Esophagus muscularis mucosa (tissue), 4 donors: ENCODE data around the gene PDS5B.

Source experiments
- CTCF ChIP-seq, 3 experiments: fragments of 200-600 bp in 2 of 3; fragments of 450-650 bp in 1 of 3; sonication (generic) in 2 of 3; IDR thresholded peaks; one replicate each; pipeline ENCODE4 v1.5.1; 2017 to 2019; ENCODE audit warnings: antibody characterized with exemption in 3 of 3, mild to moderate bottlenecking in 2 of 3, moderate library complexity in 1 of 3
- EP300 ChIP-seq: sonication (generic); formaldehyde crosslinking; IDR thresholded peaks from one replicate; pipeline ENCODE4 v1.6.1; 2017; ENCODE audit warnings: antibody characterized with exemption
- POLR2A ChIP-seq: fragments of 450-650 bp; IDR thresholded peaks from one replicate; pipeline ENCODE4 v1.6.1; 2017; ENCODE audit warnings: antibody characterized with exemption, moderate library complexity, mild to moderate bottlenecking, low read depth
- POLR2AphosphoS5 ChIP-seq, 2 donors: sonication (generic); formaldehyde crosslinking; IDR thresholded peaks; one replicate each; pipeline ENCODE4 v1.6.1; 2017; ENCODE audit warnings: antibody characterized with exemption in 2 of 2

- TF ChIP-seq CTCF (IDR thresholded peaks at IDR 0.05): no peak
- no peak for TF ChIP-seq POLR2AphosphoS5 (IDR thresholded peaks at IDR 0.05)
- TF ChIP-seq POLR2A: no peak
- no peak for TF ChIP-seq EP300
These were observed 38.2 kb downstream of the PDS5B start for GRCh38 chr13:32624441-32624840.
